GM12891 (cell line): ENCODE results near the gene LRRC26.

Experiments
- POLR2A ChIP-seq: IDR thresholded peaks from 2 replicates; pipeline ENCODE4 v1.6.1; 2011; ENCODE audit warnings: low read depth, low read length, control low read depth
- POLR2AphosphoS5 ChIP-seq: IDR thresholded peaks from 2 replicates; pipeline ENCODE4 v1.6.1; 2011; ENCODE audit warnings: low read depth, low read length, control low read depth
- TAF1 ChIP-seq: IDR thresholded peaks from 2 replicates; pipeline ENCODE4 v1.6.1; 2011; ENCODE audit warnings: low read depth, low read length, control low read depth

DNA sequence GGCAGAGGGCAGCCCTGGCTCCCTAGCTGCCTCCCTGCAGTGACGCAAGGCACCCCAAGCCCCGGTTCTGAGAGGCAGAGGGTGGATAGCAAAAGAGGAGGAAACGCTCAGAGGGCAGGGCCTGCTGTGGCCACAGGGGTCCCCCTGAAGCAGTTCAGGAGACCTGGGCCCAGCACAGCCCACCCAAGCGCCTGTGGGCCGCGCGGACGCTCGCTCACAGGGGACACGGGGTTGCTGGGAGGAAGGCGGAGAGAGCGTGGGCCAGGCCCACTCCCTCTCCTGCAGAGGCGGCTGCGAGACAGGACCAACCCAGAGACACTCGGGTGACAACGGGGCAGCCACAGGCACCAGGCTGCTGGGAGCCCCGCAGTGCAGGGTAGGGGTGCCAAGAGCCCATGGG, 9.9 kb upstream of the LRRC26 start:
- TF ChIP-seq POLR2A (no peak), POLR2AphosphoS5 (no peak), TAF1 (no peak)
